Body of pancreas (tissue), 4 donors: ENCODE results near the gene CYTH1. TPM values are rescaled to one million over a fixed set of nuclear protein-coding genes. Genes with fewer than 3 reads are reported as not detected.

Source experiments
- ATAC-seq: fragments of 150-250 bp; one replicate; pipeline ENCODE4 v1.9.1; 2016
- DNase-seq, 4 donors: peaks; one replicate each; pipeline ENCODE4 v3.0.0-alpha.2; 2019
- H3K27ac ChIP-seq, 4 donors: fragments of 200-600 bp; sonication (generic); 1 replicate in 3 of 4; 2 replicates in 1 of 4; pipeline versions ENCODE4 v1.5.1 to v1.6.1; 2016 to 2019; ENCODE audit warnings: mild to moderate bottlenecking in 1 of 4, mixed read lengths in 1 of 4, moderate library complexity in 1 of 4
- H3K27me3 ChIP-seq, 2 donors: fragments of 200-600 bp; sonication (generic); one replicate each; pipeline ENCODE4 v1.6.0; 2016; ENCODE audit warnings: mild to moderate bottlenecking in 1 of 2
- H3K36me3 ChIP-seq, 2 donors: fragments of 200-600 bp; sonication (generic); replicated peaks in 1 of 2; 2 replicates each; pipeline ENCODE4 v1.5.1; 2016; ENCODE audit warnings: low read depth in 2 of 2; ENCODE audit not compliant: insufficient read depth in 1 of 2
- H3K4me1 ChIP-seq: fragments of 200-600 bp; sonication (generic); one replicate; pipeline ENCODE4 v1.6.0; 2016
- H3K4me3 ChIP-seq, 2 donors: fragments of 200-600 bp; sonication (generic); 1 replicate in 1 of 2; 2 replicates in 1 of 2; pipeline ENCODE4 v1.5.1; 2016 to 2019
- H3K9me3 ChIP-seq, 3 donors: fragments of 200-600 bp; sonication (generic); 1 replicate in 2 of 3; 2 replicates in 1 of 3; pipeline ENCODE4 v1.5.1; 2016
- CTCF ChIP-seq, 7 experiments: fragments of 450-650 bp in 4 of 7; fragments of 200-600 bp in 3 of 7; sonication (generic) in 3 of 7; IDR thresholded peaks; one replicate each; pipeline ENCODE4 v1.5.1; 2016 to 2019; ENCODE audit warnings: antibody characterized with exemption in 7 of 7
- POLR2A ChIP-seq, 3 donors: fragments of 450-650 bp; IDR thresholded peaks; one replicate each; pipeline ENCODE4 v1.6.1; 2016; ENCODE audit warnings: antibody characterized with exemption in 3 of 3, mild to moderate bottlenecking in 2 of 3
- WGBS, 2 donors: methylation state at CpG; one replicate each; pipeline ENCODE4 v1.1.5; 2017; 5-methylcytosine and 5-hydroxymethylcytosine counted together
- intact Hi-C: fragments of 100-400 bp; cut with DNase I; formaldehyde crosslinking; loops from one replicate; pipeline ENCODE4 v1.15.1; 2023
- total RNA-seq, 2 donors: library from RNA; depleted of rRNA; stranded (reverse); fragments of >200 nt; gene quantifications; one replicate each; pipeline ENCODE4 v1.1.0, GENCODE V29; 2016

Gene CYTH1
- total RNA-seq, 2 donors from 2014 or later: 32.2 to 60.6 TPM

GRCh38 chr17:78723001-78723796 lies 58.9 kb downstream of the CYTH1 start:
- 63 to 72% methylated on average over 22 to 25 of the region's 25 CpGs for WGBS, 2 donors
- intact Hi-C loops: no loop called here
- no peaks in the 10 kb centered on the region for H3K27me3 ChIP-seq
- peaks cover 34% of the 10 kb centered on the region for H3K4me1 ChIP-seq
- peak; percentile 22 for ATAC-seq
- no peak overlapping the region for H3K4me3 ChIP-seq
- no peak overlapping the region for H3K27ac ChIP-seq
- DNase-seq: no peak
- no peaks in the 10 kb centered on the region for H3K9me3 ChIP-seq
- no peaks in the 10 kb centered on the region for H3K36me3 ChIP-seq
- TF ChIP-seq POLR2A (IDR thresholded peaks at IDR 0.05) (peak in 1 of 3 donors; percentile 16), CTCF (IDR thresholded peaks at IDR 0.05) (no peak)

- H3K36me3 ChIP-seq: no peaks in the 10 kb centered on the region
- TF ChIP-seq POLR2A (IDR thresholded peaks at IDR 0.05) (no peak), CTCF (IDR thresholded peaks at IDR 0.05) (no peak)
- ATAC-seq: no peak
- no peaks in the 10 kb centered on the region for H3K27me3 ChIP-seq
- no peak overlapping the region for H3K4me3 ChIP-seq
- DNase-seq: no peak
- WGBS, 2 donors: 45 to 70% methylated on average over 7 of the region's 7 CpGs
- peaks cover 43% of the 10 kb centered on the region for H3K4me1 ChIP-seq
- intact Hi-C loops: no loop called here
- H3K27ac ChIP-seq: no peak overlapping the region
- H3K9me3 ChIP-seq: no peaks in the 10 kb centered on the region
These were observed 59.8 kb downstream of the CYTH1 start for GRCh38 chr17:78722246-78722761.

GRCh38 chr17:78719630-78720298 lies 62.3 kb downstream of the CYTH1 start:
- intact Hi-C loops: no loop called here
- no peak for ATAC-seq
- no peak overlapping the region for H3K4me3 ChIP-seq
- H3K36me3 ChIP-seq: no peaks in the 10 kb centered on the region
- H3K27ac ChIP-seq: no peak overlapping the region
- 56 to 75% methylated on average over 4 of the region's 4 CpGs for WGBS, 2 donors
- TF ChIP-seq POLR2A (IDR thresholded peaks at IDR 0.05) (no peak), CTCF (IDR thresholded peaks at IDR 0.05) (no peak)
- no peaks in the 10 kb centered on the region for H3K27me3 ChIP-seq
- H3K4me1 ChIP-seq: peaks cover 56% of the 10 kb centered on the region
- no peak for DNase-seq
- no peaks in the 10 kb centered on the region for H3K9me3 ChIP-seq

- H3K36me3 ChIP-seq: no peaks in the 10 kb centered on the region
- peak overlapping the region in 3 of 4 donors; percentile 76 to 83 (median 79) for H3K27ac ChIP-seq
- 79 to 80% methylated on average over 8 of the region's 8 CpGs for WGBS, 2 donors
- intact Hi-C loops: no loop called here
- ATAC-seq: no peak
- no peak for TF ChIP-seq POLR2A (IDR thresholded peaks at IDR 0.05)
- no peak for TF ChIP-seq CTCF (IDR thresholded peaks at IDR 0.05)
- H3K4me3 ChIP-seq: no peak overlapping the region
- peaks cover 46% of the 10 kb centered on the region for H3K4me1 ChIP-seq
- no peak for DNase-seq
- H3K9me3 ChIP-seq: no peaks in the 10 kb centered on the region
- no peaks in the 10 kb centered on the region for H3K27me3 ChIP-seq
These were observed 63.4 kb downstream of the CYTH1 start for GRCh38 chr17:78718575-78719208.
